Mesodermal cell (in vitro differentiated cells): ENCODE measurements around the gene XRRA1.

ENCODE experiments used
- H3K27ac ChIP-seq: 2 replicates; pipeline ENCODE4 v1.7.0; 2013; ENCODE audit warnings: mild to moderate bottlenecking, low read depth, low read length, moderate library complexity; ENCODE audit not compliant: severe bottlenecking
- H3K36me3 ChIP-seq: 2 replicates; pipeline ENCODE4 v1.7.1; 2013; ENCODE audit warnings: mild to moderate bottlenecking, low read length, moderate library complexity; ENCODE audit not compliant: control insufficient read depth, insufficient read depth
- H3K4me1 ChIP-seq: one replicate; pipeline ENCODE4 v1.7.1; 2013; ENCODE audit warnings: mild to moderate bottlenecking, low read length; ENCODE audit not compliant: insufficient read depth, control insufficient read depth, poor library complexity, severe bottlenecking
- H3K4me3 ChIP-seq: 2 replicates; pipeline ENCODE4 v1.7.0; 2013; ENCODE audit warnings: low read length, control low read depth, mild to moderate bottlenecking; ENCODE audit not compliant: insufficient read depth, poor library complexity, severe bottlenecking; ENCODE audit errors: extremely low read depth
- H3K9me3 ChIP-seq: 2 replicates; pipeline ENCODE4 v1.7.1; 2013; ENCODE audit warnings: mild to moderate bottlenecking, low read length, moderate library complexity; ENCODE audit not compliant: control insufficient read depth
- WGBS, 2 experiments: methylation state at CpG; one replicate each; pipeline ENCODE4 v1.1.5; 2013; ENCODE audit warnings: missing lambda C conversion rate in 2 of 2; ENCODE audit not compliant: insufficient coverage in 2 of 2; 5-methylcytosine and 5-hydroxymethylcytosine counted together

Gene XRRA1

DNA sequence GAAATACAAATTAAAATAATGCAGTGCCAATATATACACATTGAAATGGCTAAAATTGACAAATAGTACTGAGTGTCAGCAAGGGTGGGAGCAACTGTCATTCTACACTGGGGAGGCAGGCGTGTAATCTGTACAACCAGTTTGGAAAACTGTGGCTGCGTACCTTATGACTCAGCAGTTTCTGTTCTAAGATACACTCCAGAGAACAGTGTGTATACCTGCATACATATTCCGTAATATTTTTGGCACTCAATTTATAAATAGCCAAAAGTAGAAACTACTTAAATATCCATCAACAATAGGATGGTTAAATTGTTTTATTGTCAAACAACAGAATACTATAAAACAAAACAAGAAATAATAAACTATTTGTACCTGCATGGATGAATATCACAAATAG, 142.6 kb downstream of the XRRA1 start:
- no peak overlapping the region for H3K27ac ChIP-seq
- H3K36me3 ChIP-seq = peaks cover 6% of the 10 kb centered on the region
- no peak overlapping the region for H3K4me3 ChIP-seq
- WGBS, 2 experiments = 81 to 93% methylated on average over 2 of the region's 3 CpGs
- H3K9me3 ChIP-seq = no peaks in the 10 kb centered on the region
- H3K4me1 ChIP-seq = no peaks in the 10 kb centered on the region

DNA sequence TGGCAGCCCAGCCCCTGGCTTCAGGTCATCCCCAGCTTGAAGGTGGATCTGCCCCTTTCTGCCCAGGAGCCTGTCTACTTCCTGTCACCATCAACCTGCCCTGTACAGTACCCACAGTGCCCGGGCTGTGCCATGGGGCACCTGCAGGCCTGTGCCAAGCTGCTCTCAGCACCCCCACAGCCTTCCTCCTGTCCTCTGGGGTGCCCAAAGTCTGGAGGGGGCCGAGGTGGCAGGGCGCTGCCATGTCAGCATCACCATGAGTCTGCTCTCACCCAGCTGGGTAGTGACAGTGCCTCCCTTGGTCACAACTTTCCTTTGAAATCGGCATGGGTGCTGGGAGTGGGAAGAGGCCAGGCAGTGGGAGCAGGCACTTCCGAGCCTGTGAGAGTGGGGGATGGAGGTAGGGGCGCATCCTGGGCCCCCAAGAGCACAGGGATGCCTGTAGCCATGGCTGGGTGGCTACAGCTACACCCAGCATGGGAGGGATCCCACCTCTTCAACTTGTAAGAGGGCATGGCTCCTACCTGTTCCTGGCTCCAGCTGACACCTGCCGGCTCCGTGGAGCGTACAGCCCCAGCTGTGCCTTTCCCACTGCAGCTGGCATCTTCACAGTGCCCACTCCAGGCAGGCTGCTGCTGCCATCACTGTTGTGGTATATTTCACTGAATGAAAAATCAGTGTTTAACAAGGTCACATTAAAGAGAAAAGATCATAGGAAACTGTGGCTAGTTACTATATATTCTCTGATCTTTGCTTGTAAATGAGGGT, 157.4 kb downstream of the XRRA1 start:
- Histone ChIP-seq H3K9me3 (no peaks in the 10 kb centered on the region), H3K36me3 (peaks cover 43% of the 10 kb centered on the region)
- WGBS, 2 experiments = 83 to 85% methylated on average over 7 to 9 of the region's 9 CpGs

More for the DNA sequence above, 157.4 kb downstream of the XRRA1 start:
- no peaks in the 10 kb centered on the region for H3K4me1 ChIP-seq
- H3K4me3 ChIP-seq = no peak overlapping the region
- H3K27ac ChIP-seq = no peak overlapping the region
